NCI-H345 (cell line): ENCODE data around the gene CLEC2A.

Source experiments
- DNase-seq: peaks from one replicate; lab custom pipeline; 2025; lab: John Stamatoyannopoulos, UW

The CLEC2A gene

GRCh38 chr12:9933958-9934357 is 1.8 kb upstream of the CLEC2A start:
- DNase-seq: no peak

GRCh38 chr12:9931245-9931644 is 925 bp downstream of the CLEC2A start:
- DNase-seq: no peak

GRCh38 chr12:9928607-9929006 is 3.6 kb downstream of the CLEC2A start:
- DNase-seq: no peak

GRCh38 chr12:9926876-9927275 is 5.3 kb downstream of the CLEC2A start:
- DNase-seq: no peak

- DNase-seq: peak; percentile 9
Measured at GRCh38 chr12:9925705-9926393, 6.3 kb downstream of the CLEC2A start.

- DNase-seq: no peak
Measured at GRCh38 chr12:9922429-9922828, 9.7 kb downstream of the CLEC2A start.

- no peak for DNase-seq
Measured at GRCh38 chr12:9920451-9920850, 11.7 kb downstream of the CLEC2A start.

GRCh38 chr12:9919443-9919842 is 12.7 kb downstream of the CLEC2A start:
- DNase-seq: no peak

- no peak for DNase-seq
Measured at GRCh38 chr12:9911708-9912107, 20.5 kb downstream of the CLEC2A start.

GRCh38 chr12:9910716-9911421 is 21.3 kb downstream of the CLEC2A start:
- DNase-seq: no peak

- no peak for DNase-seq
Measured at GRCh38 chr12:9909724-9910123, 22.4 kb downstream of the CLEC2A start.

- no peak for DNase-seq
Measured at GRCh38 chr12:9908350-9908749, 23.8 kb downstream of the CLEC2A start.

- DNase-seq: no peak
Measured at GRCh38 chr12:9907769-9908168, 24.4 kb downstream of the CLEC2A start.

- no peak for DNase-seq
Measured at GRCh38 chr12:9906873-9907272, 25.3 kb downstream of the CLEC2A start.

- no peak for DNase-seq
Measured at GRCh38 chr12:9902539-9903228, 29.5 kb downstream of the CLEC2A start.

- DNase-seq: no peak
Measured at GRCh38 chr12:9900930-9901329, 31.2 kb downstream of the CLEC2A start.

- DNase-seq: no peak
Measured at GRCh38 chr12:9899209-9899608, 33.0 kb downstream of the CLEC2A start.

GRCh38 chr12:9897535-9897934 is 34.6 kb downstream of the CLEC2A start:
- no peak for DNase-seq

- DNase-seq: no peak
Measured at GRCh38 chr12:9895215-9895971, 36.8 kb downstream of the CLEC2A start.

GRCh38 chr12:9888665-9889273 is 43.4 kb downstream of the CLEC2A start:
- DNase-seq: no peak

- DNase-seq: no peak
Measured at GRCh38 chr12:9883175-9883574, 49.0 kb downstream of the CLEC2A start.

GRCh38 chr12:9881988-9882387 is 50.2 kb downstream of the CLEC2A start:
- DNase-seq: no peak
